Coronary artery (tissue), 2 donors: ENCODE results near the gene DDX20.

Experiments
- DNase-seq: peaks from one replicate; pipeline ENCODE4 v3.0.0-alpha.2; 2017; ENCODE audit warnings: low spot score
- H3K27ac ChIP-seq, 2 donors: fragments of 200-600 bp; sonication (generic); one replicate each; pipeline ENCODE4 v1.5.1; 2016 to 2019
- H3K4me3 ChIP-seq: fragments of 200-600 bp; sonication (generic); 2 replicates; pipeline ENCODE4 v1.5.1; 2016; ENCODE audit warnings: mild to moderate bottlenecking, moderate library complexity
- TF ChIP-seq, protein P1 (sequence below): fragments of 200-600 bp; sonication (generic); IDR thresholded peaks from one replicate; pipeline ENCODE4 v1.5.1; 2019; ENCODE audit warnings: antibody characterized with exemption

The DDX20 gene

DNA sequence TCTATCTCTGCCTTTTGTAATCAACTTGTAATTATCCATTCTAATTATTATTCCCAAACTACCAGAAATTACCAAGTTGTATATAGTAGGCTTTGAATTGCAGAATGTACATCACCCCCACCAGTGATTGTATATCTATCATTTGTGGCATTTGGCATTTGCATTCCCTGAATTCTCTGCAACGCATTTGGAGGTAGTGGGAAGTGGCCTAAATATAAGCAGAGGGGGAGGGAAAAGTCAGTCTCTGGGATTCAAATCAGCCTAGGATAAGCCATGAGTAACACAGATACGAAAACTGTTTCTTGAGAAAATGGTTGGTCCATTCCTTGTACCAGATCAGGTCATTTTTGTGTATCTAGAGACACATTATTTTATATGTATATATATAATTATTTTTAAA, 20.7 kb downstream of the DDX20 start:
- no peak overlapping the region for H3K4me3 ChIP-seq
- no peak overlapping the region for H3K27ac ChIP-seq
- TF ChIP-seq, protein P1, sequence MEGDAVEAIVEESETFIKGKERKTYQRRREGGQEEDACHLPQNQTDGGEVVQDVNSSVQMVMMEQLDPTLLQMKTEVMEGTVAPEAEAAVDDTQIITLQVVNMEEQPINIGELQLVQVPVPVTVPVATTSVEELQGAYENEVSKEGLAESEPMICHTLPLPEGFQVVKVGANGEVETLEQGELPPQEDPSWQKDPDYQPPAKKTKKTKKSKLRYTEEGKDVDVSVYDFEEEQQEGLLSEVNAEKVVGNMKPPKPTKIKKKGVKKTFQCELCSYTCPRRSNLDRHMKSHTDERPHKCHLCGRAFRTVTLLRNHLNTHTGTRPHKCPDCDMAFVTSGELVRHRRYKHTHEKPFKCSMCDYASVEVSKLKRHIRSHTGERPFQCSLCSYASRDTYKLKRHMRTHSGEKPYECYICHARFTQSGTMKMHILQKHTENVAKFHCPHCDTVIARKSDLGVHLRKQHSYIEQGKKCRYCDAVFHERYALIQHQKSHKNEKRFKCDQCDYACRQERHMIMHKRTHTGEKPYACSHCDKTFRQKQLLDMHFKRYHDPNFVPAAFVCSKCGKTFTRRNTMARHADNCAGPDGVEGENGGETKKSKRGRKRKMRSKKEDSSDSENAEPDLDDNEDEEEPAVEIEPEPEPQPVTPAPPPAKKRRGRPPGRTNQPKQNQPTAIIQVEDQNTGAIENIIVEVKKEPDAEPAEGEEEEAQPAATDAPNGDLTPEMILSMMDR: no peak
- no peak for DNase-seq

DNA sequence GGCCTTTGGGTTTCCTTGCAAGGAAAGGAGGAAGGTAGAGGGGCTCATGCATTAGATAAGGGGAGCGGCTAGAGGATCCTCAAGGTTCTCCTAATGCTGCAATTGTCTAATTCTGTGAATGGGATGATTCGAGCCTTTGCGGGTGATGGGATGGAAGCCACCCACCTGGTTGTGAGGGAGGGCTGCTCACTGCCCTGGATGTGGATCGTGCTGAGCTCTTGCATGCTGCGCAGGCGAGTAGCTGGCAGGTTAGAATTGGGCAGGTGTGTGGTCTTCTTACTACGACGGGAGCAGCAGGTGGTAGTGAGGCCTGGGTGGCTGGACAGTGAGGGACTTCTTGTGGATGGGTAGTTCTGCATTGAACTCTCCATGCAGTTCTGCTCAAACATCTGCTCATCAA, 21.2 kb downstream of the DDX20 start:
- TF ChIP-seq, protein P1: no peak
- no peak overlapping the region for H3K27ac ChIP-seq
- H3K4me3 ChIP-seq: no peak overlapping the region
- DNase-seq: no peak

DNA sequence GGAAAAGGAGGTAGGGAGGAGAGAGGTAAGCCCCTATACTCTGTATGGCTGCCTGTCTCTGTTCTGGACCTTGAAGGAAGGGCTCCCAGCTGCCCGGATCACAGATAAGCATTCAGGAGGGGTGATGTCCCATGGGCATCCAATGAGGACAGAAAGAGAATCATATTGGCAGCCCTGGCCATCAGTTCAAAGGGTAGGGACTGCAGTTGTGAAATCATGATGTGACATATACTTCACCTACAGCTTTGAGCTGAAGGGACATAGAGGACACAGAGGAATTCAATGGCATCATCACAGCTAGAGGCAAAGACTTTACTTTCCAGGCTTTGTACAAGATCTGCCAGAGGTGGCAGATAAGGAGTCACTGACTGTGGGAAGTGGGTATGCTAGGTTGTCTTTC, 21.6 kb downstream of the DDX20 start:
- no peak overlapping the region for H3K4me3 ChIP-seq
- no peak overlapping the region for H3K27ac ChIP-seq
- no peak for DNase-seq
- TF ChIP-seq, protein P1: no peak

DNA sequence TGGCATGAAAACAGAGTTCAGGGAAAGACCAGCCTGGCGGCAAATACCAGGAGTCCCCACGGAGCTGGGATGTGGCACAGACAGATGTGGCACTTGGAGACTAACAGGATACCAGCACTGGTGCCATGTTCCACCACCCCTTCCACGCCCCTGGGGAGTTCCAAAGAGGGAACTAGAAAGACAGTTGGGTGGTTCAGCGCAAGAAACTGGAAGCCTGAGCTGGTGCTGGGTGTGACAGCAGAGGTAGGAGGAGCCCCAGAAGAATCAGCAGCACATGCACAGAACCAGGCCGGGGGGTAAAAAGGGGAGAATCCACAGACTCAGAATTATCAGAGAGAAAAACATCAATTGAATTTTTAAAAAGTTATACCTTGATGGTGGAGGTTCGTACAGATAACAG, 22.4 kb downstream of the DDX20 start:
- TF ChIP-seq, protein P1: no peak
- no peak for DNase-seq
- Histone ChIP-seq H3K4me3 (no peak overlapping the region), H3K27ac (no peak overlapping the region)

DNA sequence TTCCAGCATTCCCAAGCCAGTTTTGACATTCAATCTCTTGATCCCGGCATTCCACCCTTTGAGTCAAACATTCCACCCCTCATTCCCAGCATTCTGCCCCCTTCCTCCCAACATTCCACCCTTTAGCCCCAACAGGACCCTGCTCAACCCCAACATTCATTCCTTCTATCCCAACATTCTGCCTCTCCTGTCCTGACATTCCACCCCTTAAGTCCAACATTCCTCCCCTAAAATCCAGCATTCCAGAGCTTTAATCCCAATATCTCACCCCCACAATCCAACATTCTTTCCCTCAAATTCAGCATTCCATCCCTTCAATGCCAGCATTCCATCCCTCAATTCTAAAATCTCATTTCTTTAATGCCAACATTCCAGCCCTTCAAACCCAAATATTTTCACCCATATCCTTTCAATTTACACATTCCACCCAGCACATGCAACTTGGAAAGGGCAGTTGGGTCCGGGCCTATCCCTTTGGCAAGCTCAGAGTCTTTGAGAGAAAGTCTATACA, 22.9 kb downstream of the DDX20 start:
- no peak overlapping the region for H3K4me3 ChIP-seq
- no peak overlapping the region for H3K27ac ChIP-seq
- TF ChIP-seq, protein P1: no peak
- DNase-seq: no peak

DNA sequence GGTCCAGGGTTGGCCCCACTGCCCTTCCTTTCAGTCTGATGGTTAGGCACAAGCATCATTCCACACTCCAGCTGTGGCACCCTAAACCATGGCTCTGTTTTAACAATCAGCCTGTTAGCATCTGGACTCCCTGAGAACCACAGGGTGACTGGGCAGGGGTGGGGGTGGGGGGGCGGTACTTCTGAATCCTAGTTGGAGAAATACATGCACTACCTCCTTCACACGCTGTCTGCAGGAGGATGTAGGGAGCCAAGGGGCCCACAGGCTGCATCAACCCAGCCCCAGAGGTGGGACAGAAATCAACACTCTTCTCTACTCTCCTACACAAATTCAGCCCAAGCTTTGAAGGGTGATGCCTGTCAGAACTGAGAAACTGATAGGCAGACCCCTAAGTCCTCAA, 23.8 kb downstream of the DDX20 start:
- TF ChIP-seq, protein P1: no peak
- Histone ChIP-seq H3K27ac (no peak overlapping the region), H3K4me3 (no peak overlapping the region)
- DNase-seq: no peak

DNA sequence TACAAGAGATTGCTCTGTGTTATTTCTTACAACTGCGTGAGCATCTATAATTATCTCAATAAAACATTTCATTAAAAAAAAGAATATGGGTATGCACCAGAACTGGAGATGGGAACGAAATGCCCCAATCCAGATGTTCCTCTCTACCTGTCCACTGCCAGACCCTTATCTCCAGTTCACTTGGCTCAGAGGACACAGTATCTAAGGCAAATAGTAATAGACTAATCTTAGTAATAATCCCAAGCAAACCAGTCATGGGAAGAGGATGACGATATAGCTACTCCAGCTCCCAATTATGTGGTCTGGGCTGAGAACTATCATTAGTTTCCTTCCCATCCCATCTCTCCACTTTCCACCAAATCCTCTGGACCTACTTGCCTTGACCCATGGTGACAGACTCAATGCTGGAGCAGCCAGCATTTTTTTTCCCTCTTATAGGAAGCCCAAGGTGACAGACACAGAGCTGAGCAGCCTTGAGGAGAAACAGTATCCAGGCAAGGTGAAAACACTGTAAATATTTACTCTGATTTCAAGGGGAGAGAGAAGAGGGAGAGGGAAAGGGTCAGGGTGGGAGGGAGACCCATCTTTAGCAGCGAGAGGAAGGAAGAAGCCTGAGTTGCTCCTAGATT, 28.7 kb downstream of the DDX20 start:
- H3K4me3 ChIP-seq: no peak overlapping the region
- TF ChIP-seq, protein P1: no peak
- no peak for DNase-seq
- no peak overlapping the region for H3K27ac ChIP-seq
